H1 (cell line): ENCODE data around the gene RPS6KA6. TPM values are rescaled to one million over a fixed set of nuclear protein-coding genes. Genes with fewer than 3 reads are reported as not detected.

Source experiments
- CTCF ChIA-PET: fragments of 300-600 bp; sonication (Branson Sonifier 250); formaldehyde crosslinking; loops from one replicate; lab custom pipeline; 2021; ENCODE audit not compliant: partially characterized antibody; lab: Charles Lee
- POLR2A ChIA-PET: fragments of 300-600 bp; sonication (Branson Sonifier 250); formaldehyde crosslinking; loops from one replicate; lab custom pipeline; 2021; ENCODE audit warnings: inconsistent platforms; ENCODE audit not compliant: partially characterized antibody; lab: Charles Lee
- DNase-seq, 2 experiments: peaks; one replicate each; pipeline versions ENCODE4 v3.0.0 to v3.0.0-alpha.2; 2010 to 2022; ENCODE audit warnings: low spot score in 2 of 2, low read depth in 1 of 2, mixed read lengths in 1 of 2
- FAIRE-seq: peaks from 2 replicates; lab custom pipeline; 2011; peaks lifted over from hg19 to GRCh38; lab: Jason Lieb, UNC
- H2AFZ ChIP-seq: 2 replicates; pipeline ENCODE4 v1.8.1; 2012; ENCODE audit warnings: low read length, inconsistent platforms
- H2AK5ac ChIP-seq: 2 replicates; pipeline ENCODE4 v1.6.1; 2013; ENCODE audit warnings: low read depth, low read length
- H2BK120ac ChIP-seq: replicated peaks from 2 replicates; pipeline ENCODE3; 2013; ENCODE audit warnings: low read depth, low read length, inconsistent platforms
- H2BK12ac ChIP-seq: 2 replicates; pipeline ENCODE4 v1.6.1; 2013; ENCODE audit warnings: low read depth, low read length
- H2BK15ac ChIP-seq: 2 replicates; pipeline ENCODE4 v1.6.1; 2013; ENCODE audit warnings: low read length
- H2BK20ac ChIP-seq: 2 replicates; pipeline ENCODE4 v1.6.1; 2013; ENCODE audit warnings: low read length
- H2BK5ac ChIP-seq: 2 replicates; pipeline ENCODE4 v1.6.1; 2013; ENCODE audit warnings: low read depth, low read length
- H3K14ac ChIP-seq: 2 replicates; pipeline ENCODE4 v1.6.1; 2013; ENCODE audit warnings: inconsistent platforms; ENCODE audit not compliant: insufficient read length
- H3K18ac ChIP-seq: 2 replicates; pipeline ENCODE4 v1.6.1; 2013; ENCODE audit warnings: low read length; ENCODE audit errors: extremely low read depth
- H3K23ac ChIP-seq: 2 replicates; pipeline ENCODE4 v1.6.1; 2013; ENCODE audit warnings: inconsistent platforms; ENCODE audit not compliant: insufficient read length
- H3K23me2 ChIP-seq: 2 replicates; pipeline ENCODE4 v1.6.1; 2013; ENCODE audit warnings: low read depth, low read length
- H3K27ac ChIP-seq: 2 replicates; pipeline ENCODE4 v1.6.1; 2011; ENCODE audit warnings: low read depth, low read length, inconsistent platforms
- H3K27me3 ChIP-seq, 4 experiments: replicated peaks in 1 of 4; 1 replicate in 1 of 4; 2 replicates in 3 of 4; pipeline versions ENCODE4 v1.6.1 to v1.8.1; 2011 to 2013; ENCODE audit warnings: low read length in 3 of 4, mild to moderate bottlenecking in 3 of 4, inconsistent platforms in 2 of 4, mixed read lengths in 2 of 4, moderate library complexity in 1 of 4; ENCODE audit not compliant: control insufficient read depth in 3 of 4, insufficient read depth in 3 of 4; ENCODE audit errors: extremely low read depth in 1 of 4
- H3K36me3 ChIP-seq, 4 experiments: 2 replicates each; pipeline versions ENCODE4 v1.6.1 to v1.8.1; 2011 to 2013; ENCODE audit warnings: mild to moderate bottlenecking in 4 of 4, low read length in 3 of 4, moderate library complexity in 2 of 4, control low read depth in 1 of 4, inconsistent platforms in 1 of 4; ENCODE audit not compliant: insufficient read depth in 4 of 4, control insufficient read depth in 2 of 4
- H3K4ac ChIP-seq: replicated peaks from 2 replicates; pipeline ENCODE3; 2013; ENCODE audit warnings: low read length, low read depth, mixed read lengths, inconsistent platforms; ENCODE audit not compliant: insufficient read length
- H3K4me1 ChIP-seq, 4 experiments: replicated peaks in 1 of 4; 1 replicate in 1 of 4; 2 replicates in 3 of 4; pipeline versions ENCODE4 v1.6.1 to v1.8.1; 2011 to 2013; ENCODE audit warnings: low read length in 3 of 4, inconsistent platforms in 2 of 4, mixed read lengths in 1 of 4; ENCODE audit not compliant: insufficient read depth in 4 of 4, control insufficient read depth in 3 of 4
- H3K4me2 ChIP-seq, 2 experiments: 2 replicates each; pipeline versions ENCODE4 v1.6.1 to v1.8.1; 2011 to 2013; ENCODE audit warnings: low read depth in 2 of 2, low read length in 2 of 2, control low read depth in 1 of 2, inconsistent platforms in 1 of 2, mild to moderate bottlenecking in 1 of 2; ENCODE audit not compliant: insufficient read depth in 1 of 2
- H3K4me3 ChIP-seq, 4 experiments: fragments of 200-600, 300-600 bp in 1 of 4; sonication (generic), shearing (Covaris generic), sonication (Bioruptor Twin) in 1 of 4; 2 replicates each; pipeline versions ENCODE4 v1.5.1 to v1.8.1; 2011 to 2016; ENCODE audit warnings: low read length in 4 of 4, low read depth in 3 of 4, control low read depth in 2 of 4, inconsistent platforms in 2 of 4, mild to moderate bottlenecking in 2 of 4, mixed read lengths in 1 of 4, moderate library complexity in 1 of 4; ENCODE audit not compliant: insufficient read depth in 2 of 4; ENCODE audit errors: extremely low read depth in 1 of 4
- H3K56ac ChIP-seq: replicated peaks from 2 replicates; pipeline ENCODE3; 2013; ENCODE audit warnings: low read depth, mild to moderate bottlenecking, mixed read lengths, low read length, inconsistent platforms; ENCODE audit not compliant: insufficient read length
- H3K79me1 ChIP-seq: 2 replicates; pipeline ENCODE4 v1.6.1; 2013; ENCODE audit warnings: low read depth, low read length, control low read depth
- H3K79me2 ChIP-seq, 2 experiments: 2 replicates each; pipeline versions ENCODE4 v1.6.1 to v1.8.1; 2012 to 2013; ENCODE audit warnings: low read length in 2 of 2, mild to moderate bottlenecking in 2 of 2, inconsistent platforms in 1 of 2; ENCODE audit not compliant: insufficient read depth in 2 of 2, control insufficient read depth in 1 of 2
- H3K9ac ChIP-seq, 4 experiments: replicated peaks in 1 of 4; 1 replicate in 1 of 4; 2 replicates in 3 of 4; pipeline versions ENCODE4 v1.6.1 to v1.8.1; 2011 to 2013; ENCODE audit warnings: low read depth in 3 of 4, low read length in 3 of 4, control low read depth in 2 of 4, mild to moderate bottlenecking in 2 of 4, moderate library complexity in 2 of 4, inconsistent platforms in 1 of 4; ENCODE audit errors: extremely low read depth in 1 of 4
- H3K9me3 ChIP-seq, 2 experiments: 2 replicates each; pipeline versions ENCODE4 v1.6.1 to v1.8.1; 2012 to 2013; ENCODE audit warnings: mild to moderate bottlenecking in 2 of 2, moderate library complexity in 2 of 2, control low read depth in 1 of 2, inconsistent platforms in 1 of 2, low read depth in 1 of 2, low read length in 1 of 2, mixed read lengths in 1 of 2; ENCODE audit not compliant: insufficient read depth in 2 of 2
- H4K20me1 ChIP-seq, 2 experiments: replicated peaks in 1 of 2; 2 replicates each; pipeline versions ENCODE3 to v1.8.1; 2011 to 2013; ENCODE audit warnings: inconsistent platforms in 2 of 2, low read length in 2 of 2, mild to moderate bottlenecking in 1 of 2; ENCODE audit not compliant: insufficient read depth in 2 of 2, control insufficient read depth in 1 of 2
- H4K5ac ChIP-seq: 2 replicates; pipeline ENCODE4 v1.6.1; 2013; ENCODE audit warnings: low read length, low read depth, mixed read lengths, inconsistent platforms; ENCODE audit not compliant: insufficient read length
- H4K8ac ChIP-seq: 2 replicates; pipeline ENCODE4 v1.8.0; 2013; ENCODE audit warnings: mild to moderate bottlenecking, moderate library complexity, low read length, inconsistent platforms; ENCODE audit not compliant: insufficient read depth; ENCODE audit errors: extremely low read depth
- H4K91ac ChIP-seq: replicated peaks from 2 replicates; pipeline ENCODE3; 2013; ENCODE audit warnings: low read length, mixed read lengths, inconsistent platforms; ENCODE audit not compliant: insufficient read length
- JUND ChIP-seq: IDR thresholded peaks from 2 replicates; pipeline ENCODE4 v1.6.1; 2011; ENCODE audit warnings: mild to moderate bottlenecking, improper control_type of control experiment, low read length
- MAFK ChIP-seq: IDR thresholded peaks from 2 replicates; pipeline ENCODE4 v1.6.1; 2012; ENCODE audit warnings: low read depth, mild to moderate bottlenecking, improper control_type of control experiment, low read length
- WGBS, 2 experiments: shearing (Covaris generic) in 1 of 2; methylation state at CpG; one replicate each; pipeline versions ENCODE4 v1.1.6 to v1.1.7; 2013 to 2015; ENCODE audit warnings: low lambda C conversion rate in 2 of 2, mixed read lengths in 2 of 2, inconsistent platforms in 1 of 2, low coverage in 1 of 2, missing lambda C conversion rate in 1 of 2; ENCODE audit not compliant: insufficient replicate concordance in 2 of 2, insufficient coverage in 1 of 2, insufficient read length in 1 of 2; ENCODE audit errors: extremely low coverage in 1 of 2, missing lambda C conversion rate in 1 of 2; 5-methylcytosine and 5-hydroxymethylcytosine counted together
- polyA plus RNA-seq, 7 experiments: library from polyadenylated mRNA; depleted of rRNA in 3 of 7; stranded (reverse) in 5 of 7; unstranded in 2 of 7; fragments of >200 nt in 5 of 7; fragments of 200-250 nt in 2 of 7; gene quantifications; 1 replicate in 5 of 7; 2 replicates in 1 of 7; 4 replicates in 1 of 7; pipeline versions ENCODE4 v1.2.1 to v1.2.3, GENCODE V29; 2011 to 2013; ENCODE audit warnings: missing spikeins in 2 of 7, mixed read lengths in 2 of 7
- total RNA-seq: library from RNA; stranded (reverse); fragmentation: NEBNext Ultra II Directional; extraction: Animal tissue kit (Norgen Biotek cat#: 25700); gene quantifications from 2 replicates; pipeline ENCODE4 v1.2.1, GENCODE V29; 2021

RPS6KA6 gene
- total and polyA plus RNA-seq, 2 of the 8 experiments (the other 6 are each of a cell fraction or from before 2014, with no cell fraction given), result 3.5 to 14.6 TPM

- H4K8ac ChIP-seq, result no peak overlapping the region
- no peak overlapping the region for H3K18ac ChIP-seq
- no peaks in the 10 kb centered on the region for H3K36me3 ChIP-seq
- H3K27ac ChIP-seq, result no peak overlapping the region
- no peak overlapping the region for H2AFZ ChIP-seq
- H3K9me3 ChIP-seq, result no peaks in the 10 kb centered on the region
- DNase-seq, result no peak
- H2BK120ac ChIP-seq, result no peak overlapping the region
- no peaks in the 10 kb centered on the region for H3K79me2 ChIP-seq
- no peaks in the 10 kb centered on the region for H3K4me1 ChIP-seq
- no peak for FAIRE-seq
- 96% methylated on average over 2 of the region's 2 CpGs; no CpG with 5 or more reads in 1 of the 2 experiments for WGBS, 2 experiments
- POLR2A ChIA-PET, result no interaction called here
- H2BK15ac ChIP-seq, result no peak overlapping the region
- H3K4ac ChIP-seq, result no peak overlapping the region
- H2AK5ac ChIP-seq, result no peak overlapping the region
- no peak overlapping the region for H3K56ac ChIP-seq
- H2BK5ac ChIP-seq, result no peak overlapping the region
- H3K27me3 ChIP-seq, result no peaks in the 10 kb centered on the region
- H4K91ac ChIP-seq, result no peak overlapping the region
- H3K9ac ChIP-seq, result no peak overlapping the region
- no peak overlapping the region for H3K23ac ChIP-seq
- H2BK20ac ChIP-seq, result no peak overlapping the region
- H3K4me3 ChIP-seq, result no peak overlapping the region
- no peaks in the 10 kb centered on the region for H4K20me1 ChIP-seq
- no peak overlapping the region for H3K14ac ChIP-seq
- H2BK12ac ChIP-seq, result no peak overlapping the region
- CTCF ChIA-PET, result no interaction called here
- no peak overlapping the region for H3K4me2 ChIP-seq
- H4K5ac ChIP-seq, result no peak overlapping the region
- no peaks in the 10 kb centered on the region for H3K23me2 ChIP-seq
- H3K79me1 ChIP-seq, result no peaks in the 10 kb centered on the region
- no peak for TF ChIP-seq JUND
- TF ChIP-seq MAFK, result no peak
Observed at GRCh38 chrX:84099120-84099519, 88.9 kb downstream of the RPS6KA6 start.
